GM19324 (cell line): ENCODE results near the gene PSMG3.
A peak's percentile ranks its signal among the peaks of the same experiment; 100 is the strongest.

Source experiments
- ATAC-seq: cut with Tn5 transposase; IDR thresholded peaks from one replicate; pipeline ENCODE4 v1.9.1; 2021; ENCODE audit warnings: mild to moderate bottlenecking, moderate library complexity; ENCODE audit not compliant: unreplicated experiment, low FRiP score

PSMG3 gene

DNA sequence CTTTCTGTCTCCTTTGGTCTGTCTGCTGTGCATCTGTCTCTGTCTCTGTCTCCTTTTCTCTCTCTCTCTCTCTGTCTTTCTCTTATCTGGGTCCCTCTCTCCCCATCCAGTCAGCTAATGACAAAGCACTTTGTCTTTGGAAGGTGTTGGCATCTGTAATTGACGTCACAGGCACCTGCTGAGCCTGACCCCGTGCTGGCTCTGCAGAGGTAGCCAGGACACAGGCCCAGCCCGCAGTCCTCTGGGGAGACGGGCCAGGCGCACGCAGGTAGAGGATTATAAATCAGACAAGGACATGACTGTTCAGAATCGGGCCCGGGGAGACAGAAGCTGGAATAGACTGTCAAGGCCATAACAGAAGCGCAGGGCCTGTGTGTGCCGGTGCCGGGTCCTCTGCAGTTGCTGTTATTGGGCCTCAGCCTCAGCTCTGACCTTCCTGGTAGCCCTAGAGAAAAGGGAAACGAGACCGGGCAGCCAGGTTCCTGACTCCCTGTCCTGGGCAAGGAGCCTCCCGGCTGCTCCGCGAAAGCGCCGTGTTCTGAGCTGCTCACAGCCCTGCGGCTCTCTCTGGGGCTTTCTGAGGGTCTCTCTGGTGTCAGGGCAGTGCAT is 10.7 kb upstream of the PSMG3 start:
- ATAC-seq, result no peak

DNA sequence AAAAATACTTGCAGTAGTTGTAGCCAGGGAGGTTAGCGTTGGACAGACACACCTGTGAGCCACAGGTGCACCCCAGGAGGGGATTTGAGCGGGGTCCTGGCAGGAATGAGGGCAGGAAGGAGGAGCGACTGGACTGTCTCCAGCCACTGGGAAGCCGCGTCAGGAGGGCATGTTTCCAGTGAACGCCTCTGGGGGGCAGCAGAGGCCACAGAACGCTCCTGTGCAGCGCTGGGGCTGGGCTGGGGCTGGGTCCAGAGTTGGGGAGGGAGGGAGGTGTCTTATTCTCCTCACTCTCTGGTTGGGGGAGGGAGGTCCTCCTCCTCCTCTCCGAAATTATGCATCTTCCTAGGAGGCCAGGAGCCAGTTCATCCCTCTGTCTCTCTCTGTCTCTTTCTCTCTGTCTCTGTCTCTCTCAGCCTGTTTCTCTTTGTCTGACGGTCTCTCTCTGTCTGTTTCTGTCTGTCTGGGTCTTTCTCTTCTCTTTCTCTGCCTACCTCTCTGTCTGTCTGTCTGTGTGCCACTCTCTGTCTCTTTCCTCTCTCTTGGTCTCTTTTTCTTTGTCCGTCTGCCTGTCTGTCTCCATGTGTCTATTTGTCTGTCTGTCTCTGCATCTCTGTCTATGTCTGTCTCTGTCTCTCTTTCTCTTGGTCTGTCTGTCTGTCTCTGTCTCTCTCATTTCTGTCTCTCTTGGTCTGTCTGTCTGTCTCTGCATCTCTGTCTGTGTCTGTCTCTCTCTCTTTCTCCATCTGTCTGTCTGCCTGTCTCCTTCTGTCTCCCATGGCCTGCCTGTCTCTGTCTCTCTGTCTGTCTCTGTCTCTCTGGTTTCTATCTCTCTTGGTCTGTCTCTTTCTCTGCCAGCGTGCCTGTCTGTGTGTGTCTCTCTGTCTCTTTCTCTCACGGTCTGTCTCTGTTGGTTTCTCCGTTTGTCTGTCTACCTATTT is 9.9 kb upstream of the PSMG3 start:
- ATAC-seq, result peak; percentile 69

DNA sequence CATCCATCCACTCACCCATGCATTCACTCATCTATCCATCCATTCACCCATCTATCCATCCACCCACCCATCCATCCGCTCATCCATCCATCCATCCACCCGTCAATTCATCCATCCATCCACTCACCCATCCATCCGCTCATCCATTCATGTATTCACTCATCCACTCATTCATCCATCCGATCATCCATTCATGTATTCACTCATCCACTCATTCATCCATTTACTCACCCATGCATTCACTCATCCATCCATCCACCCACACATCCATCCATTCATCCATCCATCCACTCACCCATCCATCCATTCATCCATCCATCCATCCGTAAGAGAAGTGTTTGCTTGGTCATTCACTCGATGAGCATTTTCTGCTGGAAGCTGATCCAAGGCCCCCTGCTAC is 8.7 kb upstream of the PSMG3 start:
- no peak for ATAC-seq

DNA sequence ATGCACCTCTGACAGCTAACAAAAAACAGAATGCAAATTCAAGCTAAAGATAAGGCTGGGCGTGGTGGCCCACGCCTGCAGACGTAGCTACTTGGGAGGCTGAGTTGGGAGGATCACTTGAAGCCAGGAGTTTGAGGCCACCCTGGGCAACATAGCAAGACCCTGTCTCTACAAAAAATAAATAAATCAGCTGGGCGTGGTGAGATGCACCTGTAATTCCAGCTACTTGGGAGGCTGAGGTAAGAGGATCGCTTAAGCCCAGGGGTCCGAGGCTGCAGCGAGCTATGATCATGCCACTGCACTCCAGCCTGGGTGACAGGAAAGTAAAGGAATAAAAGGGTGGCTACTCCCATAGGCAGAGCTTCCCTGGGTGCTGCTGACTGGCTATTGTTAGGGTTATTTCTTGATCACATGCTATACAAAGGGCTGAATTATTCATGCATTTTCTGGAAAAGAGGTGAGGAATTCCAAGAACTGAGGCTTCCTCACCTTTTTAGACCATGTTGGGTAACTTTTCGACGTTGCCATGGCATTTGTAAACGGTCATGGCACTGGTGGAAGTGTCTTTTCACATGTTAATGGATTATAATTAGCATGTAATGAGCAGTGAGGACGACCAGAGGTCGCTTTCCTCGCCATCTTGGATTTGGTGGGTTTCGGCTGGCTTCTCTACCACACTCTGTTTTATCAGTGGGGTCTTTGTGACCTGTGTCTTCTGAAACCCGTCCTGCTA is 6.9 kb upstream of the PSMG3 start:
- no peak for ATAC-seq

DNA sequence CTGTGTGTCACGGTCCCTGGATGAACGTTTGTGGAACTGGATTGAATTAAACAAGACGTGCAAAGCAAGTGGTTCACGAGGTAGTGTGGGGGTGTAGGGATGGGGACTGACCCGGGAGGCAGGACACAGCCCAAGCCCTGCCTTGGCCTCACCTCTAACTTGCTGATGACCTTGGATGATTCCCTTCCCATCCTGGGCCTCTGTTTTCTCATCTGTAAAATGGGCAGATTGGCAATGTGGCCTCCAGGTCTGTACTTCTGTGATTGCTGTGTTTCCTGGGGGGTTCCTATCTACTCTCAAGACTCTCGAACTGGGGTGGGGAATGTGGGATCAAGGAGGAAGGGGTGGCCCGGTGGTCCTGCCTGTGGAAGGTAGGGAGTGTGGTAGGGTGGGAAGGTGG is 6.0 kb upstream of the PSMG3 start:
- no peak for ATAC-seq

DNA sequence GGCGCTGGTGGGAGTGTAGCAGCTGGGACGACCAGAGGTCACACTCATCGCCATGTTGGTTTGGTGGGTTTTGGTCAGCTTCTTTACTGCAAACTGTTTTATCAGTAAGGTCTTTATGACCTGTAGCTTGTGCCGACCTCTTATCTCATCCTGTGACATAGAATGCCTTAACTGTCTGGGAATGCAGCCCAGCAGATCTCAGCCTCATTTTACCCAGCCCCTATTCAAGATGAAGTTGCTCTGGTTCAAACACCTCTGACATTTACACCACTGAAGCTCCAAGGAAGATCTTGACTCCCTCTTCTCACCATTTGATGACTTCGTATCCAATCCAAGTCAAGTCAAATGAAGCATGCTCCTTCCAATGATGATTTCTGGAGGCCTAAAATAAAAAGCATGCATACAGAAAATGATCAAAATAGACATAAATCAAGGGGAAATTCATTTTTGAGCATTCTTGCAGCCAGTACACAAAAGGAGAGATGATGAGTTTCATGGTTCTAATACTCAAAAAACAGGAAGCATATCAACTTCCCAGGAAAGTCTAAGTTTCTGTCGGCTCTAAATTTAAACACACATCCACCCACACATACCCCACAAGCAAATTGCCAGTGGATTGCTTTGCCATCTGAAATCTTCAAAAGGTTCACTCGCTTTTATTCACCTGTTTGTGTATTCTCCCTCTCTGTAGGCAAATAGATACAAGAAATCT is 2.4 kb upstream of the PSMG3 start:
- ATAC-seq, result no peak

DNA sequence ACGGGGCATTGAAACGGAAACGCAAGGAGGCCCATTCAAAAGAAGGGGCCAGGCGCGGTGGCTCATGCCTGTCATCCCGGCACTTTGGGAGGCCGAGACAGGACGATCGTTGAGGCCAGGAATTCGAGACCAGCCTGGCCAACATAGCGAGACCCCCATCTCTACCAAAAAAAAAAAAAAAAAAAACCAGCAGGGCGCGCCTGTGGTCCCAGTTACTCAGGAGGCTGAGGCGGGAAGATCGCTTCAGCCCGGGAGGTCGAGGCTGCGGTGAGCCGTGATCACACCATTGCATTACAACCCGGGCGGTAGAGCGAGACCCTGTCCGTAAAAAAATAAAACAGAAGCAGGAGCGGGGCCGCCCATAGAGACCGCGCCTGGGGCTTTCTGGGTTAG is 396 bp downstream of the PSMG3 start:
- no peak for ATAC-seq

DNA sequence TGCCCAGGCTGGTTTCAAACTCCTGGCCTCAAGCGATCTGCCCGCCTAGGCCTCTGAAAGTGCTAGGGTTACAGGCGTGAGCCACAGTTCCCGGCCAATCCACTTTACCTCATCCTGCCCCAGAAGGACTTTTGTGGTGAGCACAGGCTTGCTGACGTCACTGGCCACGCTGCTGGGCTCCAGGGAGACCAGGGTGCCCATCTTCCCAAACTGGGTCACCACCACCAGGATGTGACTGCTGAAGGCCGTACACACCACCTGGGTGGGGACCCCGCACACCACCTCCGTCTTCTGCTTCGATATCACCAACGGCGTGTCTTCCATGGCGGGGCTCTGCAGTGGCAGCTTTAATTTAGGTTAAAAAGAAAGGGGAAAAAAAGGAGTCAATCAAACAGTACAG is 816 bp downstream of the PSMG3 start:
- ATAC-seq, result no peak

DNA sequence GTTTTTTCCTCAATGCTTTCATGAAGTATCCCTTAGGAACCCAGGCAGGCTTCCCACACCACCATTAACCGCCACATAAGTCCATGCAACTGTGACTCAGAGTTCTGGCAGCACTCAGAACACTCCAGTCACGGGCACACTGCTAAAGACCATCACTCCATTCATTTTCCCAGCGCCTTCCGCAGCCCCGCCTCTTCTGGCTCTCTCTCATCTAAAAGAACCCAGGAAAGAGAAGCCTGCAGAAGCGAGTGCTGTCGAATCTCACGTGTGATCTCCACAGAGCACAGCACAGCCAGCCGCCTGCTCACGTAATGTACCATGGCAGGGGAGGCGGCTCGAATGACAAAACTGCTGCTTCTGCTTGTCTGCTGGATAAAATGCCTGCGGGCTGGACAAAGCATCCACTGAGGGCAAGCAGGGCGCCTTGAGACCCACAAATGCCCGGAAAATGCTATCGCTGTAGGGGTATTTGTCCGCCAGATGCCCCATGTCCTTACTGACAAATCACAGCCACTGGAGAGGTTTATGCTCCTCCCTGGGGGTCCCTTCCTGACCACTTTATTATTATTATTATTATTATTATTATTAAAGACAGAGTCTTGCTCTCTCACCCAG is 1.8 kb downstream of the PSMG3 start:
- no peak for ATAC-seq

DNA sequence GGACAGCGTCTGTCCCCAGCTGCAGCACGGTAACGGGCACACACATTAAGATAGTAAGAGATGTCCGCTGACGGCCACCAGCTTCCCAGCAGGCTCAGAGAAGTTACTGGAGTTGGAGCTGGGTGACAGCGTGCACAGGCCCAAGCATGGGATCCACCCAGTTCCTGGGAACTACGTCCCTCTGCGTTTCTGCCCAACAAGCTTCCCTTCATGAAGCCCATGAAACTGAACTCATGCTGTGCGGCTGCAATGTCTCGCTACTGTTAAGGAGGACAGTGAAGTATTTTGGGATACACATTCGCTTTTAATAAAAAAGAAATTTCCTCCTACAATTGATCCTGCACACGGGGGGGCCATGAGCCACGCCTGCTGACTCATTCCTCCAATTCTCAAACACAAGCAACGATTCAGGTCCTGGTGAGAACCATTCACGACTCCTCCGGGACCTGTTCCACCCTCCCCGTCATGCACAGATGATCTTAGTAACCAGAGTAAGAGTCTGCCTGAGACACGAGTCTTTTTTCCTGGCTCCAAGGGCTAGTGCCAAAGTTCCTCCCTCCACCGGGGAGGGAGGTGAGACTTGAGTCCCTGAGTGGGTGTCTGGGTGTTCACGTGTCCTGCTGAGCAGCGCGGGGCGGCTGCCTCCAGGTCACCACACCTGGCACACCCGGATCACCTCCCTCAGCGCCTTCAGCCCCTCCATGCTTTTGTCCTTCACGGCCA is 2.6 kb downstream of the PSMG3 start:
- no peak for ATAC-seq

DNA sequence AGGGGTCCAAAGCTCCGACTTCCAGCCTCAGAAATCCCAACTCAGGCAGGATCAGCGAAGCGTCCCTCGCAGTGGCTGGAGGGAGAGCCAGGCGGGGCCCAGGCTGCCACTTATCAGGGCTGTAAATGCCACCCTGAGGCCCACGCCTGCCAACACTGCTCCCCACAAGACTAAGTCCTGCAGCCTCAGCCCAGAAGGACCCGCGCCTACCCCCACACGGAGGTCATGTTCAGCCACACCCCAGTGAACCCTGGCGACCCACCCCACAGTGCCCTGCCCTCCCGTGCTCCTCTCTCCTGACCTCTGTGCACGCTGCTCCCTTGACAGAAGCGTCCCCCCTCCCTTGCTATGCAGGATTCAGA is 3.2 kb downstream of the PSMG3 start:
- ATAC-seq, result no peak

DNA sequence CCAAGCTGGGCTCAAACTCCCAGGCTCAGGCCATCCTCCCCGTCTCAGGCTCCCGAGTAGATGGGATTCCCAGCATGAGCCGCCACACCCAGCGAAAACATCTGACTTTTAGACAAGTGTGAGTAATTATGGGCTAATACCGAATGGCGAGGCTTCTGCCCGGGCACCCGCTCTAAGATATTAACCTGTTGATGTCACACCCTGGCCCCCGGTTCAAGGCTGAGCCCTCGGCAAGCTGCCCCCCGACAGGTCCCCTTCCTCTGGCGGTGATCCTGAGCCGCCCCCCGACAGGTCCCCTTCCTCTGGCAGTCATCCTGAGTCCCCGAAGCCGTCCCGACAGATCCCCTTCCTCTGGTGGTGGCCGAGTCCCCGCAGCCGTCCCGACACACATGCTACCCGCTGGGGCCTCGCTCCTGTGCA is 5.2 kb downstream of the PSMG3 start:
- no peak for ATAC-seq

DNA sequence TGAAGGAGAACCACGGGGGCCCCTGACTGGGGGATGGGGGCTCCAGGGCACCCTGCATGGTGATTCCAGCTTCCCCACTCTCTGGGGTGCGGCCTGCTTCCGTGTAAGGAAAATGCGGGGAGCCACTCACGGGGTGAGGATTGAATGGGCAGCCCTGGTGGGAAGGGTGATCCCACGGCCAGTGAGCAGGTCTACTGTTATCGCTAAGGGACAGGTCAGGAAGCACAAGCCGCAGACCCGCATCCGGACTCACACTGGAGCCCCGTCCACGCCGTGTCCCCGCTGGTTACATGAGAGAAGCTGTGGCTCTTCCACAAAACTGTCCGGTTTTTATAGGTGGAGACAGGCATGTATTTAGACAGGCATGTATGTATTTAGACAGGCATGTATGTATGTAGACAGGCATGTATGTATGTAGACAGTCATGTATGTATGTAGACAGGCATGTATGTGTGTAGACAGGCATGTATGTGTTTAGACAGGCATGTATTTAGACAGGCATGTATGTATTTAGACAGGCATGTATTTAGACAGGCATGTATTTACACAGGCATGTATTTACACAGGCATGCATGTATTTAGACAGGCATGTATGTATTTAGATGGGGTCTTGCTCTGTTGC is 5.7 kb downstream of the PSMG3 start:
- no peak for ATAC-seq

DNA sequence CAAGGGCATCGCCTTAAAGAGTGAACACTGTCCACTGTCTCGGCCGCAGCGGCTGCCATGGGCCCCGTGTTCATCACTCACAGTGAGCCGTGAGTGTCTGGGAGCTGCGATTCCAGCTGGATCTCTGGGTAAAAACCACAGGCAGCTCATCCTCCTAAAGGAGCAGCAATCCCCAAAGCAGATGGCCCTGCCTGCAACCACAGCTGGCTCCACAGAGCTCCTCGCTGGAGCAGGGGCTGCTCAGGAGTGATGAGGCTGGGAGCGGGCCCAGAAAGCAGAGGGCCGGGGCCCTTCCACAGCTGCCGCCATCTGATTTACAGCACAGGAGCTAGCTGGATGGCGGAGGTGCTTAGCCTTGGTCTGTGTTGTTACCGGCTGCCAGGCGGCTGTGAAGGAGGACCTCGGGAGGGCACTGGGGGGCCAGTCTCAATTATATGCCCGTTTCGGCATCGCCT is 7.2 kb downstream of the PSMG3 start:
- ATAC-seq, result no peak

DNA sequence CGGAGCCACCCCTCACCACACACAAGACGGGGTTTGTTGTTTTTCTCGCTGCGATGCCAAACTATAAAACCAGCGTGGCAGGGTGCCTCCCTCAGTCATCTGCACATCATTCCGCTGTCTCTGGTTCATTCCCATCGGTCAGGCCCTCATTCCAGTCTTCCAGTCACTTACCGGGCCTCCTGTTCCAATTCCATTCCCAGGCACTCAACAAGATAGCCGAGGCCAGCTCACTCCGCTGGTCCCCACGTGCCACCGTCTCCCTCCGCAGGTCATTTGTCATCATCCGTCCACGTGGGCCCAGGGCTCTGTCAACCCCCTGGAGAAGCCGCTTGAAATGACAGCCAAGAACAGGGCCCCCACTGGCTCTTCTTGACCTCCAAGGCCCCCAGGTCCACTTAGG is 7.7 kb downstream of the PSMG3 start:
- ATAC-seq, result no peak

DNA sequence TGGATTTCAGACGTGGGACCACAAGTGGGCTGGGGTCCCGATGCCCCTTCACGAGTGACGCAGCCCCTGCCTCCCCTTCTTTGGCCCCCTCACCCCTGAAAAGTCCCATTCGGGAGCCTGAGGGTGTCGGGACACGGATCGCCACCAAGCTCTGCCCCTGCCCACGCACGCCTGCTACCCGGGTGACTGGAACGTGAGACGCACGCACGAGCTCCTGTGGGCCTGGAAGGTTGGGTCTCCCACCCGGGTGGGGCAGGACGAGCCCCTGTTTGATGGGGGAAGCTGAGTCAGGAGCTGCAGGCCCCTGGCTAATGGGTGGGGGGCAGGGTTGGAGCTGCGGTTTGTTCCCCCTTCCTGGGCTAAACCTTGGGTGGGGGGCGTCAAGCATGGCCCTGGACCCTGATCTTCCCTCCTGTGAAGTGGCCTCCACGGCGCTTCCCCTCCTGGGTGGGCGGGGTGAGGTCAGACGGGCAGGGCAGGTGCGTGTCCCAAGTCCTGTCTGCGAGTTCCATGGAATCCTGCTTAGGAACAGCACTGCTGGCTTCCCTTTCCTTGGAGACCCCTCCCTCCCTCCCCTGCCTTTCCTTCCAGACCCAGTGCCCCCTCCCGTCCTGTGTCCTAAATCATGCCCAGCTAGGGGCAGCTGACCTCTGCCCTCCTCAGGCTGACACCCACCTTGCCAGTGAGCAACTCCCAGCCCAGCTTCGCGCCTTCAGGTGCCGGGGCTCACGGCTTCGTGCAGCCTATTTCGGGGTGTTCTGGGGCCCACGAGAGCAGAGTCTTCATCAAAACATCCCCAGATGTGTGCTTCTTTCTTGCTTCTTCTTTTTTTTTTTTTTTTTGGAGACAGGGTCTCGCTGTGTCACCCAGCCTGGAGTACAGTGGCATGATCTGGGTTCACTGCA is 8.5 kb downstream of the PSMG3 start:
- ATAC-seq, result no peak

DNA sequence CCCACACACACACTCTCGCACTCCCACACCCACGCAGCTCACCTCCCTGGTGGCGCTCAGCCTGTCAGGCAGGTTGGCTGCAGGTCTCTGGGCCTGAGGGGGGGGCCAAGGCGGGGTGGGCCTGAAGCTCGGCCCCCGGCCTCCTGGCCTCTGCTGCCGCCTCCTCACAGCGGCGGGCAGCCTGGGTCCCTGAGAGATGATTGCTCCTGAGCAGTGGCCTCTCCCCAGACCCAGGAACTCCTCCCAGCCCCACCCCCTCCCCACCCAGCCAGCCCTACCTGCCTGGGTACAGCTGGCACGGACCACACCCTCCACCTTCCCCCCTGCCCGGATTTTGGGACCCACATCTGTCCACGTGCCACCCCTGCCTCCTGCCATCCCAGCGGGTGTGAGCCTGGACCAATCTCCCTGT is 9.2 kb downstream of the PSMG3 start:
- ATAC-seq, result no peak
